GM10266 (cell line): ENCODE data around the gene PHACTR1.

Source experiments
- DNase-seq: peaks from one replicate; pipeline ENCODE4 v3.0.0; 2012; ENCODE audit errors: extremely low spot score
- CTCF ChIP-seq: IDR thresholded peaks from 2 replicates; pipeline ENCODE4 v1.5.1; 2012; ENCODE audit warnings: mild to moderate bottlenecking, low read depth; ENCODE audit not compliant: control insufficient read depth, insufficient read depth; ENCODE audit errors: missing control alignments

PHACTR1 gene

GRCh38 chr6:12884983-12885382 is 168.4 kb downstream of the PHACTR1 start:
- no peak for TF ChIP-seq CTCF
- DNase-seq: no peak

- TF ChIP-seq CTCF: no peak
- no peak for DNase-seq
Observed at GRCh38 chr6:12886961-12887775, 170.6 kb downstream of the PHACTR1 start.

GRCh38 chr6:12890171-12890790 is 173.7 kb downstream of the PHACTR1 start:
- TF ChIP-seq CTCF: peak; percentile 43
- no peak for DNase-seq

GRCh38 chr6:12891595-12891994 is 175.0 kb downstream of the PHACTR1 start:
- TF ChIP-seq CTCF: no peak
- DNase-seq: no peak

GRCh38 chr6:12892151-12892550 is 175.6 kb downstream of the PHACTR1 start:
- TF ChIP-seq CTCF: no peak
- no peak for DNase-seq

GRCh38 chr6:12893036-12893435 is 176.5 kb downstream of the PHACTR1 start:
- DNase-seq: no peak
- TF ChIP-seq CTCF: no peak

GRCh38 chr6:12895721-12896120 is 179.2 kb downstream of the PHACTR1 start:
- TF ChIP-seq CTCF: no peak
- DNase-seq: no peak
